Activated CD4-positive, CD25-positive, alpha-beta regulatory T cell treated with anti-CD3 and anti-CD28 coated beads, Interleukin-2, amount 50 U/mL, for 16 hours (primary cell): ENCODE results near the gene ATP11B.
"Not testable (repeated sequence)": the region's sequence is repeated elsewhere in the genome, so short reads cannot be mapped to it uniquely, and the experiment has no call there.

ENCODE experiments used
- DNase-seq: peaks from one replicate; pipeline ENCODE4 v3.0.0-alpha.2; 2020; ENCODE audit warnings: low read depth, low spot score

The ATP11B gene

DNA sequence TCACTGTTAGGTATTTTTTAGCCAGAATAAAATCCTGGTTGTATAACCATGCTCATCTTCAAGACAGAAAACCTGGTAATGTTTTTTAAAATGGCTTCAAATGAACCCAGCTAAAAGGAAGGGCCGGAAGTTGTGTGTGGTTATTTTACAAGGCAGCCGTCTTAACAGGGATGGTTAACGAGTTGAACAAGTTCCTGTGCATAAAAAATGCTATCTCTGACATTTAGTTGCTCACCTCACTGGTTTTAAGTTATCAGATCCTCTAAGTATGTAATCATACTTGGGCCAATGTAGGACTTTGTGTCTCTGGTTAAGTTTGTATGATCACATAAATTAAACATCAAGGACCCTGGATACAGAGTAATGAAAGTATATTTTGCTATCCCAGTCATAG lies 2.1 kb downstream of the ATP11B start:
- peak; percentile 14 for DNase-seq

DNA sequence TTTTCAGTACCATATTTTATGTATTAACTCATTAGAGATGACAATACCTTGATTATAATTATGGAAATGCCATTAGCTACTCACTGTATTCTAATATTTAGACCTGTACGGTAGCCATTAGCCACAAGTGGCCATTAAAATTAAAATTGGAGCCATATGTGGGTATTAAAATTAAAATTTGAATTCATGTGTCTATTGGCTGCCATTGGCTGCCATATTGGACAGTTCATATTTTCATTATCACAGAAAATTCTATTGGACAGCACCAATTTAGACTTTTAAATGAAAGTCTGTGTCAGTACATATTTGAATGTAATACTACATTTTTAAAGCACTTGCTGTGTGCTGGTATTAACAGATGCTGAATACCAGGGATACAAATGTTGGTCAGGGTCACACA lies 3.0 kb downstream of the ATP11B start:
- DNase-seq, result no peak

DNA sequence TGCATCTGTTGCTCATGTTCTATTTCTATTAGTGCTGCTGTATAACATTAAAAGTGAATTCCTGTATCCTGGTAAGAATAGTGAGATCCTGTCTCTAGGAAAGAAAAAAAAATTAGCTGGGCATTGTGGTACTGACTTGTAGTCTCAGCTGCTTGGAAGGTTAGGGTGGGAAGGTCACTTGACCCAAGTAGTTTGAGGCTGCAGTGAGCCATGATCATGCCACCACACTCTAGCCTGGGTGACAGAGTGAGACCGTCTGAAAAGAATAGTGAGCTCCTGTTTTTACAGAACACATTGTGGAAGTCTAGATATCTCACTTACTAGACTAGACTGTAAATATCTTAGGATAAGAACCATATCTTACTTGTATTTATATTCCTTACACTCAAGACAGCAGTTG lies 4.6 kb downstream of the ATP11B start:
- no peak for DNase-seq

DNA sequence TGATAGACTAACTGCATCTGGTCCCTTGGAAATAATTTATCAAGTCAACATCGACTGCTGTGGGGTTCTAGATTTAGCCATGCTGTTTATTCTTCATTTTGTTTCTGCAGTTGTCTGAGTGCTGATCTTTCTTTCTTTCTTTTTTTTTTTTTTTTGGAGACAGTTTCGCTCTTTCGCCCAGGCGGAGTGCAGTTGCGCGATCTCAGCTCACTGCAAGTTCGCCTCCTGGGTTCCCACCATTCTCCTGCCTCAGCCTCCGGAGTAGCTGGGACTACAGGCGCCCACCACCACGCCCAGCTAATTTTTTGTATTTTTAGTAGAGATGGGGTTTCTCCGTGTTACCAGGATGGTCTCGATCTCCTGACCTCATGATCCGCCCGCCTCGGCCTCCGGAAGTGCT lies 5.8 kb downstream of the ATP11B start:
- DNase-seq, result not testable (repeated sequence)

DNA sequence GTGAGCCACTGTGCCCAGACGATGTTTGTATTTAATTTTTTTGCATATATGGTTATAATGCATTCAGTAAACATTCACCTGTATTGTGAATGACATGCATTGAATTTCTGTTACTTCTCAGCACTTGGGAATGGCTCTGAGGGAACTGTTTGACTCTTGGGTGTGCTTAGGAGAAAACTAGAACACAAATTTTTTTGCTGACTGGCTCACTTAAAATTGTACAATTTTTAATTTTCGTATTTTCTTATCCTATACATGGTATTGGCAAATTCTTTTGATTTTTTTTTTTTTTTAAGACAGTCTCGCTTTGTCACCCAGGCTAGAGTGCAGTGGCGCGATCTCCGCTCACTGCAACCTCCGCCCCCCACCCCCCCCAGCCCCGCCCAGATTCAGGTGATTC lies 7.2 kb downstream of the ATP11B start:
- DNase-seq, result no peak

DNA sequence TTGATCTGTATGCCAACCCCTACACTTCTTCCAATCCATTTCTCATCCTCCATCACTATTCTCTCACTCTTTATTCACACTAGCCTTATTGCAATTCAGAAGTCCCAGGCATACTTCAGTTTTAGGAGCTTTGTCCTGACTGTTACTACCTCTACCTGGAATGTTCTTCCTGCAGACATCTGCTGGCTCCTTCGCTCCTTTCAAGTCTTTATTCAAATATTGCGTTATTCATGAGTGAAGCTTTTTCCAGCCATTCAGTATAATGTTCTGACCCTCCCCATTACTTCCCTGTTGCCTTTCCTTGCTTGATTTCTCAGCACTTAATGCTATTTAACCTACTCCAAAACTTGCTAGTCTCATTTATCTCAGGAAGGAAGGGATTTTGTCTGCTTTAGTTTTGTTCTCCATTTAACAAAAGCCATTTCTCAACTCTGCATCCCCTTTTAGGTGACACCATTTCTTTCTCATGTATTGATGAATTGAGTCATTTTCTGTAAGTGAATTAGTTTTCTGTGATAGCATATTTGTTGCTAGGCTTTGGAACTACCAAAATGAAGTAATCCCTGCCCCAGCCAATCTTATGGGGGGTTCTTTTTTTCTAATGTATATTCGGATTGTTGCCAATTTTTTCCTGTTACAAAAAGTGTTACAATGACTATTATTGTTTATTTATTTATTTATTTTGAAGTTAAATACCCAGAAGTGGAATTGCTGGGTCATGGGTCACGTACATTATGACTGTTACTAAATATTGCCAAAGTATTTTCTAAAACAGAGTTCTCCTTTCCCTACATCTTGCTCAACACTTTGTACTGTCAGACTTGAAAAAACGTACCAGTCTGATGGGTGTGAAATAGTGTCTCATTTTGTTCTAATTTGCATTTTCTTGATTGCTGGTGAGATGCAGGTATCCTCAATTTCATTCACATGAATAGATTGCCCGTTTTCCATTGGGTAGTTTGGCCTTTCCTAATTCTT lies 9.4 kb downstream of the ATP11B start:
- DNase-seq, result no peak

DNA sequence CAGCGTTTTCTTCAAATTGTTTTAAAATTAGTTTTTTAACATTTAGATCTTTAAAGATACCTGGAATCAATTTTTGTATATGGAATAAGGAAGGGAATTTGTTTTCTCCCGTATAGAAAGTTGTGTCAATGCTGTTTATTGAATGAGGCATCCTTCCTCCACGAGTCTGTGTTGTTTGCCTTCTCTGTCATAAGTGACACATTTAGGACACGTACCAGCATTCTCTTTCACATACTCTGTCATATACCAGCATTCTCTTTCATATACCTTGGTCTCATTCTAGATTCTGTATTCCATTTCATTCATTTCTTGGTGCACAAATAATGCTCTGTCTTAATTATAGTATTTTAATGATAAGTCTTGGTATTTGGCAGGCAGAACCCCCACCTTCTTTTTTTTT lies 10.3 kb downstream of the ATP11B start:
- DNase-seq, result no peak

DNA sequence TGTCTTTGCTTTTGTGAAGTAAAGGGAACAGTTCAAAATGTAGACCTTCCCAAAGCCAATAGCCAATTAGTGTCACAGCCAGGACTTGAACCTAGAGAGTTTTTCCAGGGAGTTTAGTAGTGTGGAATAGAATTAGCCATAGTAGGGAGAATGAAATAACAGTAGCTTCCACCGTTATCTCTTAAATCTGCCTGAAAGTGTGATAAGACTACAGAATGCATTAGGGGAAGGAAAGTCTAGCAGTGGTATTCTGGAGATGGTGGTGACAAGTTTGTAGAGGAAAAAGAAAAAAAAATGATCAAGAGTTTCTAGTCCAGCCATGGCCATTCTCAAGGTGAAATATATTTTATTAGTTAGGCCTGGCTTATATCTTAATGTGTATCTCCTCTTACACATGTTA lies 13.8 kb downstream of the ATP11B start:
- DNase-seq, result no peak

DNA sequence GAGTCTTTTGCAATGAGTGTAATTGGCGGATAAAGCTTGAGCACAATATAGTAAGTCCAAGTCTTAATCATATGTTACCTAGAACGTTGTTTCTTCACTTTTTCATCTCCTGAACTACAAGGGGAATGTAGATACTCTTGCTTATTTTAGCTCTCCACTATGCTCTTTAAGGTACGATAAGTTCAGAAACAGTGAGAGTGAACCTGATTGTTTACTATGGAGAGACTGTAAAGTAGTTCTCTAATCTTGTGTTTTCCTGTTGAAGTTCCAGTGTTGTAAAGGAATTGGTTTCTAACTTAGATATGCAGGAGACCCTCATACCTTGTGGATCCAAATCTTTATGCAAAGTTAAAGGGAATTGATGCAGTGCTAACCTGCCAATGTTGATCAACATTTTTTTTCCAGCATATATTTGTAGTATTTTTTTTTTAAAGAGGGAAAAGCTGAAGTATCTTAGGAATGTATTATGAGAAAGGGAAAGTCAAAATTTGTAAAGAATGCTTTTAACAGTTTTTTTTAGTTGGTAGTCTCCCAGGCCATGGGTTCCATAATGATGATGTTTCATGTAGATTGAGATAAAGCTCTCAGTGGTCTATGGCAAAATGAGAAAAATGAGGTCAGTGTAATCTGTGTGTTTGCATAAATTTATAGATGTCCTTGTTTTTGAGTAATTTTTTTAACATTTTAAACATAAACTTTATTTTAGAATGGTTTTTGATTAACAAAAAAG lies 14.9 kb downstream of the ATP11B start:
- no peak for DNase-seq

DNA sequence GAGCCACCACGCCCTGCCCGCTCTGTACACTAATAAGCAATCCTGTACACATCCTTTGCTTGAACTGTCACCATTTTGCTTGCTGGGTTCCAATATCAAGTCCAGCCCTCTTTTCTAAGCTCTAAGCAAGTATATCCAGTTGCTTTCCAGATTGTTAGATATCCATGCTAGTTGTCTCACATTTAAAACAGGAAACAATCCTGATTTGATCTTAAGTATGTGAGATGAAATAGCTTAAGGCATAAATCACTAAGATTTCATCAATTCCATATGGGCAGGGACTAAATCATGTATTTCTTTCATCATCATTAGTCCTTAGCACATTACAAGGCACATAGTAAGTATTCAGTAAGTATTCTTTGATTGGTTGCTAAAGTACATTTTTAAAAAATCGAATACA lies 16.2 kb downstream of the ATP11B start:
- no peak for DNase-seq

DNA sequence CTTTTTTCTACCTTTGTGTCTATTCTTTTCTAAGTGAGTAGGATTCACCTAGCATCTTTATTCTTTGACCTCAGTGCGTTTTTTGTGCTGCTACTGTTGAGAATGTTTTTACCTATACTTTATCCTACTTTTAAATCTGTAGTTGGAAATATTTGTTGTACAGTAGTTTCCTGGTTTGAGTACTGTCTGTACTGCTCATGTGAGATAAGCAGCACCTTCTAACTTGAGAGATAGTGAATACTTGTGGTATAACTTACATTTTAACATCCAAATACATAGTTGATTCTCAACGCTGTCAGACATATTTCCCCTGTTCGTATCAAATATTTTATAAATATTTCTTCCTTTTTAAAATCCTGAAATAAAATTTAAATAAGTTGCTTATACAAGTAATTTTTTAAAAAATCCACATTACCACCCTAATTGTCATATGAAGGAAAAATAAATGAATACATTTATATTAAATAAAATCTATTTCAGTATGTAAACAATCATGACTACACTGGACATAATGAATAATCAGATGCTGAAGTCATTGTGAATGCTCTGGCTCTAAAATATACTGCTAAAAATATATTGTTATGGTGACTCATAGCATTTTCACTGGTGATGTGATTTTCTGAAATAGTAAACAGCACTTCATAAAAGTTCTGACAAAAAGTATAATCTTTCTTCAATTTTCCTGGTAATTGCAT lies 17.4 kb downstream of the ATP11B start:
- no peak for DNase-seq

DNA sequence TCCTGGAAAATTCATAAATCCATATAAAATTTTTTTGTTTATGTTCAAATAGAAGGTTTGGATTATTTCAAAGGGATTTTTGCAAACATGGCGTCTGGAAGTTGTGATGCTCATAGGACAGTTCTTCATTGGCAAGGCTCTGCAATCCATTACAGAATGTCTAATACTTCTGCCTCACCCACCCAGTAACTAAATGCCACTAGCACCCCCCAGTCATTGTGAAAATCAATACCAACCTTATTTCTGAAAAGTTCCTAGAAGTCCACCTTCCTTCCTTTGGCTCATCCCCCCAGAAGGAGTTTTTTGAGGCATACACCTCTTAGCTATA lies 17.9 kb downstream of the ATP11B start:
- no peak for DNase-seq

DNA sequence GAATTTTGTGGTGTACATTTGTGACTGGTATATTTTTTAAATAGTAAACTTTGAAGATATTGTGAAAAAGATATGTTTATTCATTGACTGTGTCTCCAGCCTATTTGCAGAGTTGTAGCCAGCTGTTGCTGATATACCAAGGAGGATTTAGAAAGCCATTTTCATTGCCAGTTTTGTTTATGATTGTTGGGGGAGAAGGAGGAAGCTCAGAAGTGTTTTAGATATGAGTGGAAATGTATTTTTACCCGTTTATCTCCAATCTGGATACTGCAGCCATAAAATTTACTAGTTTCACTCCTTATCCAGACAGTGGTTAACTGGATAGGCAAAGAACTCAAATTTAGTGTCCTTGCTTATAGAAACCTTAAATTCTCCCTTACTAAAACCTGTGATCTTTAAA lies 18.8 kb downstream of the ATP11B start:
- DNase-seq, result no peak

DNA sequence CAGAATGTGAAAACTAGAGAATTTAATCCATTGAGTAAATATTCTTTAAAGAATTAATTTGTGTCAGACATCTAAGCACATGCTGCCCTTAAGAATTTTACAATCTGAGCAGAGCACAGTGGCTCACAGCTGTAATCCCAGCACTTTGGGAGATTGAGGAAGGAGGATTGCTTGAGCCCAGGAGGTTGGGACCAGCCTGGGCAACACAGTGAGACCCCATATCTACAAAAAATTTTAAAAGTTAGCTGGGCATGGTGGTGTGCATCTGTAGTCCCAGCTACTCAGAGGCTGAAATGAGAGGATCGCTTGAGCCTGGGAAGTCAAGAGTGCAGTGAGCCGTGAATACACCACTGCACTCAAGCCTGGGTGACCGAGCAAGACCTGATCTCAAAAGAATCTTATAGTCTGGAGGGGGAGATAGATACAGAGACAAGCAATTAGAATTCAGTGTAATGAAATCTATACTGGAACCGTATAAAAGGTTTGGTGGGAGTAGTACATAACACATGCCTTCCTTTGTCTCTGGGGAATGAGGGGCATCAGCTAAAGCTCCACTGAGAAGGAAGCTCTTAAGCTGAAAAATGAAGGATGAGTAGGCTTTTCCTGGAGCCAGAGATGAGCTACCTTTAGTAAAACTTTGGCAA lies 21.2 kb downstream of the ATP11B start:
- no peak for DNase-seq

DNA sequence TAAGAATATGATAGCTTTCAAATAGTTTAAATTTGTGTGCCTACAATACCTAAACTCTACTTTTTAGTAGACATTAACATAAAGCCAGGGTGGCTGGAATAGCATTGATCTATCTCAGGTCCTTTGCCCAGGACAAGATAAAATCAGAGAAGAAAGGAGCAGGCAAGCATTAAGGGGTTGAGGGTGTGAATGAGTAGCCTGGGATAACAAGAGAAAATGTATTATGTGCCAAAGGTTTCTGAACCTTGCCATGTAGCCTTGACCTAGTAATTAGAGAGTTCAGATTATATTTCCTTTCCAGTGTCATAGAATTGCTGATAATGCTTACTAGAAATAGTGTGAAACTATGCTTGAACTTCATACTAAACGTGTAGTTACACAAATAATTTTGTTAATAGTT lies 22.9 kb downstream of the ATP11B start:
- DNase-seq, result no peak

DNA sequence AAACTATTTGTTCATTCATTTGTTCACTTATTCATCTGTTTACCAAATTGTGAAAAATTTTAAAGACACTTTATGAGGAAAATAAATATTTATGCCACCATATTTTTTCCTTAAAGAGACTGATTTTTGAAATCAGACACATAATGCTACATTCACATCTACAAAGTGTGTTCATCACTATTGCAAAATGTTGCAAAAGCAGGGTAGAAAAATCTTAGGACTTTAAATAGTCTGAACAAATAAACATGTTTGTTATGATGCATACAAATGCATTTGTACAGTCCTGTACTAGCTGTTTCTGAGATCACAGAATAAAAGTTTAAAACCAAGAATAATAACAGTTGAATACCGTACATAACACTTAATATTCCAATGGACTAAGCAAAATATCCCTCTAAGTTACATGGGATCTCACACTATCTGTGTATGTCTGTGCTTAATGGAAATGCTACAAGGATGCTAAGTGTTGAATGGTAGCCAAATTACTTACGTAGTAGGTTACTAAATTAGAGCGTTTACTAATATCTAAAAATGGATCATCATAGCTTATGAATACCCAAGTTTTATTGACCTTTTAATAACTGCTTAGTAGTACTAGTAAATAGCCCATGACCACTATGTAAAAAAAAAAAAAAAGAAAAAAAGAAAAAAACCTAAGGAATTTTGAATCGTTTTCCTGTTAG lies 25.1 kb downstream of the ATP11B start:
- DNase-seq, result no peak

DNA sequence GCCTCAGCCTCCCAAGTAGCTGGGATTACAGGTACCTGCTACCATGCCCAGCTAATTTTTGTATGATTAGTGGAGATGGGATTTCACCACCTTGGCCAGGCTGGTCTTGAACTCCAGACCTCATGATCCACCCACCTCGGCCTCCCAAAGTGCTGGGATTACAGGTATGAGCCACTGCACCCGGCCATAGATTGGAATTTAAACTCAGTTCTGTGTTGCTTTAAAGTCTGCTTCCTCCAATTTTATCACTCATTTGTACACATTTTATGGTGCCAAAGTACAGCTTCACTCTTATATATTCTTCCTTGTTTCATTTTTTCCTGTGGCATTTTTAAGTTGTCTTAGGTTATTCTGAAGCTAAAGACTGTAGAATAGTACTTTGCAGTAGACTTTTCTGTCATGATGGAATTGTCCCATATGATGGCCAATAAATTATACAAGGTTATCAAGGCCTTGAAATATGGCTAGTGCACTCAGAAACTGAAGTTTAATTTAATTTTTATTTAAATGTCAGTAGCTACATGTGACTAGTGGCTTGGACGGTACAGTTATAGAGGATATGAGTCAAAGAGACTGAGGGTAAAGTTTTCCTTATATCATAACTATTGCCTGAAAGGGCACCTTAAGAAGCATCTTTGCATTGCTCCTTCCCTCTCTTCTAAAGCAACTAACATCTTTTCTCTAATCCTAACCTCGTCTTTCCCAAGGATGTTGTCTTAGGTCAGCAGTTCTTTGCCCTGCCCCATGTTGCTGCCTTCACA lies 28.1 kb downstream of the ATP11B start:
- no peak for DNase-seq

DNA sequence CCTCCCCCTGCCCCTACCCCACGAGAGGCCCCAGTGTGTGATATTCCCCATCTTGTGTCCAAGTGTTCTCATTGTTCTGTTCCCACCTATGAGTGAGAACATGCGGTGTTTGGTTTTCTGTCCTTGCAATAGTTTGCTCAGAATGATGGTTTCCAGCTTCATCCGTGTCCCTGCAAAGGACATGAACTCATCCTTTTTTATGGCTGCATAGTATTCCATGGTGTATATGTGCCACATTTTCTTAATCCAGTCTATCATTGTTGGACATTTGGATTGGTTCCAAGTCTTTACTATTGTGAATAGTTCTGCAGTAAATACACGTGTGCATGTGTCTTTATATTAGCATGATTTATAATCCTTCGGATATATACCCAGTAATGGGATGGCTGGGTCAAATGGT lies 29.0 kb downstream of the ATP11B start:
- not testable (repeated sequence) for DNase-seq

DNA sequence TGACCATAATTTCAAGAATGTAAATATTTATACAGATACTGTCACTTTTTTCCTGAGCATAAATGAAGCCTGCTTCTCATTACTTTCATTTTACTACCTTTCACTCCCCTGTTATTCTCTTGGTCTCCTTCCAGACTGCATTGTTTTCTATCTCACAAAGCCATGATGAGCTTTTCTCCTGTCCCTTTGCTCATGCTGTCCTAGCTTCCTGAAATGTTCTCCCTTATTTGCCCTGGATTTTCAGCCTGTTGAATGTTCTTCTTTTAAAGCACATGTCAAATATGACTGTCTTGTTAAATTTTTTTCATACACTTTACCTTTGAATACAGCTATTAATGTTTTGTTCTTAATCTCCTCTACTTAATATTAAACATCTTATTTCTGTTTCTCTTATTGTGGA lies 31.7 kb downstream of the ATP11B start:
- DNase-seq, result no peak

DNA sequence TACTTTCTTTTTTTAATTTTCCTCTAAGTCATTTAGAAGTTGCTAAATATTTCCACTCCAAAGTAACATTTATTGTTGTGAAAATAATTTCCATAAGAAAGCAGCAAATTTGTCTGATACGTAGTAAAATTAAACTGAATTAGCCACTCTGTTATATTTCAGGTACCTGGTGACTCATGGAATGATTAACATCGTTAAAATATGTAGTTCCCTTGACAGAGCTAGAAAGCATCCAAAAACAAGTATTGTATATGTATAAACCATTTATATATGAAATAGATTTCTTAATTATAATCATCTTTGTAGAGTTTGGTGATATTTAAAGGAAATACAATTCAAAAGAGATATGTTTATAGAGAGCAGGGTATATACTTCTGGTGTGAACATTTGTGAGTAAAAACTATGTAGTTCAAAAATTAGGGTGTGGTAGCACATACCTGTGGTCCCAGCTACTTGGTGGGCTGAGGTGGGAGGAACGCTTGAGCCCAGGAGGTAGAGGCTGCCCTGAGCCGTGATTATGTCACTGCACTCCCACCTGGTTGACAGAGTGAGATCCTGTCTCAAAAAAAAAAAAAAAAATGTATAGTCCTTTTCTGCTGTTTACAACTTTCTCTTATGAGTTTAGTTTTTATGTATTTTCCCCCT lies 36.6 kb downstream of the ATP11B start:
- no peak for DNase-seq
